GM18505 (cell line): ENCODE measurements around the gene BANF1.
"Not testable (repeated sequence)": the region's sequence is repeated elsewhere in the genome, so short reads cannot be mapped to it uniquely, and the experiment has no call there.

Experiments
- ATAC-seq: cut with Tn5 transposase; IDR thresholded peaks from one replicate; pipeline ENCODE4 v1.9.1; 2021; ENCODE audit not compliant: unreplicated experiment
- POLR2A ChIP-seq: IDR thresholded peaks from 4 replicates; pipeline ENCODE4 v1.6.1; 2011; ENCODE audit warnings: borderline replicate concordance; ENCODE audit not compliant: insufficient read depth, insufficient read length; ENCODE audit errors: extremely low read depth

BANF1 gene

DNA sequence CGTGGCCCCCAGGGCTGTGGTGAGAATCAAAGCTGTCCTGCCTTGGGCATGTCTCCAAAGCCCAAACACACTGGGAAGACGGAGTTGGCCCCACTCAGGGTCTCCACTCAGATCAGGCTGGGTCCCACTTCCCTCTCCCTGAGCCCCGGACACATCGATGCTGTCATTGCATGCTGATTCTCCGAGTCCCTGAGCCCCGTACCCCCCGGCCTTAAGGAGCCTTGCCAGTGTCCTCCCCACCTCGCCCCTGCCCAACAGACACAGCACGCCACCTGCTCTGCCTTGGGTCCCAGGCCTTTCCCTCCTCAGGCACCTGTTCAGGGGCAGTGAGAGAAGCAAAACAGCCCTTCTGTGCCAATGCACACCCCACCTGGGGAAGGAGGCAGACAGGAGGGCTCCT, 15.0 kb upstream of the BANF1 start:
- no peak for ATAC-seq

DNA sequence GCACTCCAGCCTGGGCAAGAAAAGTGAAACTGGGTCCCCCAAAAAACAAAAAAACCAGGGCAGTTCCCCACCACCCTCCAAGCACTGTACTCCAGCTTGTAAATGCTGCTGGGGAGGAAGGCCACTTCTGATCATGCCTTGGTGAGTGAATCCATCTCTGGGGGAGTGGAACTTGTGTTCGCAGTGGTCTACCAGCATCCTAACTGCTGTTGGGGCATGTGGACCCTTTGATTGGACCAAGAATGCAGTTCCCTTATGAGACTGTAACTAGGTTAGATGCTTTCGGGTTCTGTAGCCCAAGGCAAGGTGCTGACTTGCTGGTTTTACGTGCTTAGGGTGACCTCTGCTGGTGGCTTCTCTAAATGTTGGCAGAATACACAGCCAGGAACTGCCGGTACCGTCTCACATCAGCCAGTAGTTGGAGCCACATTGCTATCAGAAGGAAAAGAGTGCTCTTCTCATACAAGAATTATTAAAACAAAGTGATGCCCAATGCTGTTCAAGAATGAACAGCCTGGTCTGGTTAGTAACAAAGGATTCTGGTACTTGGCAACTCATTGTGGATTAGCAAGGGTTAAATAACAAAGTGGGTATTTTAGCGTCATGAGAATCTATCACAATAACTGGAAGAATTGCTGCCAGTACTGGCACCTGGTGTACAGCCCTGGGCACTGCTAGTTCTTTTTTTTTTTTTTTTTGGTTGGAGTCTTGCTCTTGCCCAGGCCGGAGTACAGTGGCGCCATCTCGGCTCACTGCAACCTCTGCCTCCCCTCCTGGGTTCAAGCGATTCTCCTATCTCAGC, 13.3 kb upstream of the BANF1 start:
- ATAC-seq: peak; percentile 75
- no peak for TF ChIP-seq POLR2A

More for the DNA sequence above, 15.0 kb upstream of the BANF1 start:
- no peak for TF ChIP-seq POLR2A

DNA sequence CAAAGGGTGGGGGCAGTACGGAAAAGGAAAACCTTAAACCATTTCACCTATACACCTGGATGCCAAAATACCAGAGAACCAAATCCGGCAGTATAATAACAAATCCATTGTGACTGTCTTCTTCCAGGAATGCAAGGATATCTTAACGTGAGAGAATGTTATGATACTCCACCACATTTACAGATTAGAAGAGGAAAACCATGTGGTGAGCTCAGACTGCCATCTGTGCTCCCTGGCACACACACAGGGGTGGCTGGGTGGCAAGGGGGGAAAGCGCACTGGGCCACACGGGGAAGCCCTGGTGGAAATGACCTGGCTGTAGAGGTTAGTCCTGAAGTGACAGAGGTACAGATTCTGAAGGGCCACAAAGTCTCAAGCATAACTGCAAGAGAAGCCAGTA, 10.2 kb upstream of the BANF1 start:
- TF ChIP-seq POLR2A: no peak
- no peak for ATAC-seq

DNA sequence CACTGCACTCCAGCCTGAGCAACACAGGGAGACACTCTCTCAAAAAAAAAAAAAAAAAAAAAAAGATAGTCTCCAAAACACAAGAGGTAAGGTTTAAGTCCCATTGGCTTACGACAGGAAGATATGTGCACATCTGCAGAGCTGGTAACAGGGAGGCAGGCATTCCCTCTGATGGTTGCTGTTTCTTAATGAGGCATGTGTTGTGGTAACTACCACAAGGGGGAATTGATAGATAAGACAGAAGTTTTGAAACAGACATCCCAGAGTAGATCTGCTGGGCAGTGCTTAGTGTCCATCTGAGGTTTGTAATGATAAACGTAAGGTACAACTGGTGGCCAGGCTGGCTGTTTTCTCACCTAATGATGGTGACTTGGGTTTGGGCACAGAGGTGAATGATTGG, 5.0 kb upstream of the BANF1 start:
- no peak for TF ChIP-seq POLR2A
- ATAC-seq: no peak

DNA sequence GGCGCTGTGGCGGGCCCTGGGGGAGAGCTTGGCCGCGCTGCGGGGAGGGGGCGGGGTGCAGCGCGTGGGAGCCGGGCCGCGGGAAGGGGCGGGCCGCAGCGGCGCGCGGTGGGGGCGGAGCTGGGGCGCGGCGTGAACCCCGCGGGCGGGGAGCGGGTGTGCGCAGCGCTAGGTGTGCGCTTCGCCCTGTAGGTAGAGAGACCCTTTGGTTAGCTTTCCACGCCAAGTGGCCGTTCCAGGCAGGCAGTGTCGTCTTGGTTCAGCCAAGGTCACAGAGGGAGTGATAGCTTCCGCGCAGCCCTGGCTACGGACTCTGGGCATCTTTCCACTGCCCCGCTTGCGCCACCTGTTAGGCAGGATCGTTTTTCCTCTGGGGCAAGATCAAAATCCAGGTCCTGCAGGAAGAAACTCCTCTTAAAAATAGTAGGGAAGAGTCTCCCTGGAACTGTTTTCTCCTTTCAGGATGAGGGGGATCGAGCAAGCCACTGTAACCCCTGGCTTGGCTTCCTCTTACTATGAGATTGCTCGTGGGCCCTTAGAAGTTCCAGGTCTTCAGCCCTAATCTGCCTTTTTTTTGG, 434 bp downstream of the BANF1 start:
- peak; percentile 52 for ATAC-seq
- peak; percentile 2 for TF ChIP-seq POLR2A

DNA sequence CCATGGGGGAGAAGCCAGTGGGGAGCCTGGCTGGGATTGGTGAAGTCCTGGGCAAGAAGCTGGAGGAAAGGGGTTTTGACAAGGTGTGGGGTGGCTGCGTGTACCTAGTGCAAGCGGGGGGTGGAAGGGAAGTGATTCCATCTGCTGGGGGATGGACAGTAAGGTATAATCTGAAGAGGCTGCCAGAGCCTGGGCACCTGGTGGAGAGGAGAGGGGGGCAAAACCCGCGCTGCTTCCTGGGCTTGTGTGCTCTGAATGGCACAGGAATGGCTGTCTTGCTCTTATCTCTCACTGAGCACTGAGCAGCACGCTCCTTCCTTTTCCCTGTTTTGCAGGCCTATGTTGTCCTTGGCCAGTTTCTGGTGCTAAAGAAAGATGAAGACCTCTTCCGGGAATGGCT, 988 bp downstream of the BANF1 start:
- TF ChIP-seq POLR2A: no peak
- ATAC-seq: no peak

DNA sequence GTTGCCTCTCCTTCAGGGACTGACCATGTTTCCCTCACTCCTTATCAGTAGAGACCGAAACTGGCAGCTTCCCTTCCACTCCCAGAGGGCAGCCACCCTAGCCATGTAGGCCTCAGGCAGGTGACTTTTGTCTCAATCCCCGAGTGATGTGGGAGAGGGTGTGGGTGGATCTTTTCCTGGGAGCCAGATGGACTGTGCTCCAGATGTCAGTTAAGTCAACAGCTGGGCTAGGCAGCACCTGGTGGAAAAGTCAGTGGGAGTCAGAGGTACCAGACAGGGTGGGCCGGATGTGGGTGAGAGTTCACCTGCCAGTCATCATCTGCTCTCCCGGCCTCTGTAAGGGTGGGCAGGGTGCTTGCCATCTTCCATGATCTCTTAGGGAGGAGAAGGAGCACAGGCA, 1.9 kb downstream of the BANF1 start:
- TF ChIP-seq POLR2A: no peak
- no peak for ATAC-seq

DNA sequence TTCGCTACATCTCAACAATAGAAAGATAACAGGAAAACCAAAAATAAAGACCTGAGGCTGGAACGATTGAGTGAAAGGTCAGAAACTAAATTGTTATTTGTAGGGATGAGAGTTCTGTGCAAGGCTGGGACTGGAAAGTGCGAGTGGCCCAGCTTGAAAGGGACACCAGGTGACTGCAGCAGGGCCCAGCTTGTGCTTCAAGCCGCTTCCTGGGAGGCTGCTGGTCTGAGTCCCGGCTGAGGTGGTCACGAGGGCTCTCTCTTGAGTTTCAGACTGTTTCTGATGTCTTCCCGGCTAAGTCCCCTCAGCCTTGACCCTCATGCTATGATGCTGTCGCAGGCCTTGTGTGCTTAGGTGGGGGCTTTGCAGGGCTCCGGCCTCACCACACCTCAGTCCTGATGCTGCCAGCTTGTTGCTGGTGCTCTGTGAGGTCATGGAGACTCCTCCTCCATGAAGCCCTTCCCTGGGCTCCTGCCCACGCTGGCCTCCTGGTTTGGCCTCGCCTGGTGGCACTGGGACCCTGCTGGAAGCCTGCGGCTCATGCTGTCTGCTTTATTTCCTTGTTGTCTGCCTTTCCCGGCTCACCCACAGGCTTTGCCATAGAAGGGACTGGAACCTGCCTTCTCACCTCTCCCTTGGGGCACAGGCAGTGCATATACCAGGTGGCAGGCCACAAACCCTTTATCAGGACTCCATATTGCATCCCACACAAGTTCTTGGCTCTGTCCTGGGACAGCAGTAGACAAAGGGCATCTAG, 4.0 kb downstream of the BANF1 start:
- no peak for ATAC-seq
- no peak for TF ChIP-seq POLR2A

DNA sequence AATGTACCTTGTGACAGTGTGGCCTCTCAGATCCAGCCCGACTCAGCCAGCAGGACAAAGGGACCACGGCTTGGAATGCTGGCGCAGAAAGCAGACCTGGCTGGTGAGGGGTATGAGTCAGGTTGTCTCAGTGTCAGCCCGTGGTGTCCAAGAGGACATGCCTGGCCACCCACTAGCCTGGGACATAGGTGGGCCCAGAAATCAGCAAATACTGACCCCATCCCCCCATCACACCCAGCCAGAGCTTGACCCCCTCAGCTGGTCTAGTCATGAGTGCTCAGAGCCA, 4.5 kb downstream of the BANF1 start:
- no peak for TF ChIP-seq POLR2A
- no peak for ATAC-seq

DNA sequence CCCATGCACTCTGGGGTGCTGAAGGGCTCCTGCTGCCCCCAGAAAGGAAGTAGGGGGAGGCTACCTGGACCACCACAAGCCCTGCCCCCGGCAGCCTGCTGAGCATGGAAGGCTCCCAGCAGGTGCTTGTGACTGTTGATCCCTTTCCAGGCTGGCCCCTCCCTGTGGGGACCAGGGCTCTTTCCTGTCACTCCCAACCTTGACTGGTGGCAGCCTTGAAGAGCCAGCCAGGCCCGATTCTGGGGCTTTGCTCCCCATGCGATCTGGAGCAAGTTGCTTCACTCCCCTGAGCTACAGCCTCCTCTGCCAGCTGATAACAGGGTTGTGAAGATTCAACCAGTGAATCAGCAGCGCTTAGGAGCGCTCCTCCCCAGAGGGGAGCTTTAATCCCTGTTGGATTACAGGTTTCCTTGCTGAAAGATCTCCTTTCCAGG, 4.9 kb downstream of the BANF1 start:
- no peak for ATAC-seq
- no peak for TF ChIP-seq POLR2A

DNA sequence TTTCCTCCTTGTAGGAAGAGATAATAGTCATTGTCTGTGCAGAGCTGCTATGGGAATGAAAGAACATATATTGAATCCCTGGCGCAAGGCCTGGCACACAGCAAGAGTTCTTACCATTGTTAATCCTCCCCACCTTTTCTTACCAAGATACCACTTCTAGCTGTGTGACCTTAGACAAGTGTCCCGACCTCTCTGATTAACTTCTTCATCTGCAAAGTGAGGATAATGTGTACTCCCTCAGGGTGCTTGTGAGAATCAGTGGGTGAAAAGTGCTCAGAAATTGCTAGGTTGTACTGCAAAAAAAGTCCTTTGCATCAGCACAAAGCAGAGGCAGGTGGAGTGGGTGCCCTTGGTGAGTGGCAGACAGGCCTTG, 5.8 kb downstream of the BANF1 start:
- ATAC-seq: no peak
- TF ChIP-seq POLR2A: no peak

DNA sequence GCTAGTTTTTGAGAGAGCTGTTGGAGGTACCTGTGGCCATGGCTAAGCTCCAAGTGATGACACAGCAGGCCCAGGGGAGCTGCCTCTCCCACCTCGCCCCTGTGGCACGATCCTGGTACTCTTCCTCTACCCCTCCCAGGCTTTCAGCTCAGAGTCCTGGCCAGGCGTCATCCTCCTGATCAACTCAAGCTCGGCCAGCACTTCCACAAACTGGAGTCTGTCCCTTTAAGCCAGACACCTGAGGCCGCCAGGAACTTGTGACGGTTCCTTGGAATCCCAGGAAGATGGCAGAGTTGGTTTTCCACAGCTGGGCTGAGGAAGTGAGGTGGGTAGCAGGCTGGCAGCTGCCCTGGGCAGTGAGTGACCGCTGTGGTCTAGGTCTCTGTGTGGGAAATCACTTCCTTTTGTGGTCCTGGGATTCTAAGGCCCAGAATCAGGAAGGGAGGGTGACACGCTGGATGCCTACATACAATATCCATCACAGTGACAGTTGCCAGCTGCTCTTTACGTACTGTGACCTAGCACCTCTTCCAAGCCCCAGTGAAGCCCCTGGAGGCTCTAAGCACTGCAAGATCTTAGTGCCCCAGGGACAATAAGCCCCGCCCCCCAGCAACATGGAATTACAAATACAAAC, 6.3 kb downstream of the BANF1 start:
- no peak for TF ChIP-seq POLR2A

DNA sequence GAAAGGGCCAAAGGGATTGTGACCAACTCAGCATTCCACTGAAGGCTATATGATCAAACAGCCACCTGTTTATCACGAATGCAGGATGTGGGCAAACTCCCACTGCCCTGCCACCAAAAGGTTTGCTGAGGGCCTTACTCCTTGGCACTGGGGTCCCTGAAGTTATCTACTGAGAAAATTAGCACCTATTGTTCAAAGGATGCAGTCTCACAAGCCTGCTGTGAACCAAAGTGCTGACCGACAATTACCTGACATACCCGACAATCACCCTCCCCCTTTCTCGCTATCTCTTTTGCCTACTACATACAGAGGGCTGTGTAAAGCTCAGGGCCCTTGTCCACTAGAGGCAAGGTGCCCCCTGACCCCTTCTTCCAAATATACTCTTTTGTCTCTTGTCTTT, 7.7 kb downstream of the BANF1 start:
- not testable (repeated sequence) for ATAC-seq

More for the DNA sequence above, 6.3 kb downstream of the BANF1 start:
- ATAC-seq: no peak

DNA sequence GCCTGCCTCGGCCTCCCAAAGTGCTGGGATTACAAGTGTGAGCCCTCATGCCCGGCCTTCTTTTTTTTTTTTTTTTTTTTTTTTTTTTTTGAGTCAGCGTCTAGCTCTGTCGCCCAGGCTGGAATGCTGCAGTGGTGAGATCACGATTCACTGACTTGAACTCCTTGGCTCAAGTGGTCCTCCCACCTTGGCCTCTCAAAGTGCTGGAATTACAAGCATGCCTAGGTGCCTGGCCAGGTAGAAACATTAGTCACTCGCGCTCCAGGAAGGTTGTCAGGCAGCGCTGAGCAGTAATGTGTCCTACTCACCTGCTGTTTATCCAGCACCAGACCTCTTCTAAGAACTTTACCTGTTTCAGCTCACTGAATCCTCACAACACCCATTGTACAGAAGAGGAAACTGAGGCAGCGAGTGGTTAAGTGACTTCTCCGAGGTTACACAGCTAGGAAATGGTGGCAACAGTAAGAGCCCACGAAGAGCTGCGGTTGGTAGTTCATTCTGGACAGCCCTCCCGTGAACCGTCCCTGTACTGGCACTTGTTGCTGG, 9.0 kb downstream of the BANF1 start:
- no peak for ATAC-seq
- TF ChIP-seq POLR2A: no peak

DNA sequence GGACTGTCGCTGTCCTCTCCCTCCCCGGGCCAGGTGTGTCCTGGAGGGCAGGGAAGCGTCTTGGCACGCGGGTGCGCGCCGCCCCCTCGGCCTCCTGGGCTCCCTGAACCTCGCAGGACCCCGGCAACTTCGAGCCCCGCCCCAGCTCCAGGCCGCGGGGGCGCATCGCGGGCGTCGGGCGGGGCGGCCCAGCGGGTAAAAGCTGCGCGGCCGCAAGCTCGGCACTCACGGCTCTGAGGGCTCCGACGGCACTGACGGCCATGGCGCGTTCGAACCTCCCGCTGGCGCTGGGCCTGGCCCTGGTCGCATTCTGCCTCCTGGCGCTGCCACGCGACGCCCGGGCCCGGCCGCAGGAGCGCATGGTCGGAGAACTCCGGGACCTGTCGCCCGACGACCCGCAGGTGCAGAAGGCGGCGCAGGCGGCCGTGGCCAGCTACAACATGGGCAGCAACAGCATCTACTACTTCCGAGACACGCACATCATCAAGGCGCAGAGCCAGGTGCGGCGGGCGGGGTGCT, 9.5 kb downstream of the BANF1 start, which contains the start of gene CST6:
CST6 (plus strand) TSS at position 224 of the 519 bp plus-strand sequence; CDS start at position 261, 37 bp downstream.
- ATAC-seq: no peak
- no peak for TF ChIP-seq POLR2A
